Heart left ventricle (tissue), 16 donors: ENCODE data around the gene DUSP22. TPM values are rescaled to one million over a fixed set of nuclear protein-coding genes. Genes with fewer than 3 reads are reported as not detected.

Source experiments
- ATAC-seq, 4 donors: fragments of 200-7000 bp; cut with Tn5 transposase; one replicate each; pipeline ENCODE4 v1.9.1; 2020 to 2022; ENCODE audit warnings: moderate library complexity in 4 of 4, mild to moderate bottlenecking in 3 of 4, moderate number of reproducible peaks in 1 of 4
- DNase-seq, 5 donors: peaks; one replicate each; pipeline ENCODE4 v3.0.0-alpha.2; 2020
- H3K27ac ChIP-seq, 12 donors: fragments of 200-600 bp; sonication (generic) in 4 of 12; one replicate each; pipeline versions ENCODE4 v1.5.0 to v1.8.0; 2016 to 2022; ENCODE audit warnings: mild to moderate bottlenecking in 2 of 12
- H3K27me3 ChIP-seq, 9 donors: fragments of 200-600 bp; sonication (generic) in 2 of 9; one replicate each; pipeline versions ENCODE4 v1.5.1 to v1.8.0; 2016 to 2022; ENCODE audit warnings: mild to moderate bottlenecking in 3 of 9
- H3K36me3 ChIP-seq, 9 donors: fragments of 200-600 bp; sonication (generic) in 2 of 9; one replicate each; pipeline versions ENCODE4 v1.5.0 to v1.8.0; 2018 to 2022; ENCODE audit warnings: mild to moderate bottlenecking in 2 of 9
- H3K4me1 ChIP-seq, 12 donors: fragments of 200-600 bp; sonication (generic) in 4 of 12; one replicate each; pipeline versions ENCODE4 v1.5.0 to v1.8.0; 2016 to 2022; ENCODE audit warnings: mild to moderate bottlenecking in 3 of 12
- H3K4me3 ChIP-seq, 12 donors: fragments of 200-600 bp; sonication (generic) in 4 of 12; one replicate each; pipeline versions ENCODE4 v1.5.0 to v1.8.0; 2017 to 2022; ENCODE audit warnings: mild to moderate bottlenecking in 9 of 12, moderate library complexity in 4 of 12
- H3K9me3 ChIP-seq, 12 donors: fragments of 200-600 bp; sonication (generic) in 4 of 12; one replicate each; pipeline versions ENCODE4 v1.5.0 to v1.8.0; 2016 to 2022; ENCODE audit warnings: mild to moderate bottlenecking in 1 of 12
- CTCF ChIP-seq, 12 donors: fragments of 200-600 bp; sonication (generic) in 4 of 12; IDR thresholded peaks; one replicate each; pipeline versions ENCODE4 v1.5.0 to v1.8.0; 2018 to 2022; ENCODE audit warnings: antibody characterized with exemption in 12 of 12, mild to moderate bottlenecking in 5 of 12
- POLR2A ChIP-seq, 2 donors: fragments of 450-650 bp; IDR thresholded peaks; one replicate each; pipeline ENCODE4 v1.6.1; 2017; ENCODE audit warnings: antibody characterized with exemption in 2 of 2, mild to moderate bottlenecking in 2 of 2, moderate library complexity in 2 of 2
- WGBS, 4 donors: extraction: QIAGEN DNeasy Blood & Tissue Kit in 2 of 4; methylation state at CpG; one replicate each; pipeline versions ENCODE4 v1.1.5 to v1.1.7; 2013 to 2018; 5-methylcytosine and 5-hydroxymethylcytosine counted together
- intact Hi-C, 10 donors: fragments of 100-400 bp; cut with DNase I; formaldehyde crosslinking; loops; one replicate each; pipeline versions ENCODE4 v1.11.1 to v1.14.2; 2022
- polyA plus RNA-seq, 2 donors: library from polyadenylated mRNA; stranded (reverse); fragments of 200-250 nt; gene quantifications; one replicate each; pipeline ENCODE4 v1.2.3, GENCODE V29; 2013
- total RNA-seq, 9 donors: library from RNA; depleted of rRNA in 2 of 9; stranded (reverse); fragments of >200 nt in 2 of 9; fragmentation: NEBNext Ultra II Directional in 3 of 9; extraction: Animal tissue kit (Norgen Biotek cat#: 25700) in 3 of 9; gene quantifications; one replicate each; pipeline versions ENCODE4 v1.1.0 to v1.2.4, GENCODE V29; 2016 to 2023
- donor health status: ischemic (EF 13 %, LVEDD 7.1; RV severe dilation, severe dysfunction).
- donor health status: healthy with polysubstance abuse.
- donor health status: DM: no; HTN: yes; CAD: no.
- donor health status: DM: no; HTN: no; CAD: no.
- donor health status: ischemic (EF 25% LVEDD 6.9; RV normal size, moderate dysfunction).
- donor health status: ischemic (EF 25% LVEDD 5.7; RV mildly dilated, moderate dysfunction).
- donor health status: healthy.
- donor health status: DM: yes; HTN: yes; CAD: no.
- donor health status: ischemic (EF 35%, LVEDD 5.7; RV mildly dilated, moderate dysfunction).
- donor health status: nonischemic (EF 11% LVEDD 7.7; RV severe dilation, severe dysfunction).
- donor health status: DM: yes; HTN: yes; CAD: no.
- donor health status: PGD.
- donor health status: ischemic (EF 29% LVEDD 5.4; RV normal size, mild dysfunction).
- donor health status: nonischemic (EF 23%, LVEDD 6.1; RV moderate dilation, normal function).

Gene DUSP22
- total and polyA plus RNA-seq, 11 donors, result 33.4 to 79.9 (median 48.2) TPM

GRCh38 chr6:278494-278893, 13.8 kb upstream of the DUSP22 start:
- no peaks in the 10 kb centered on the region for H3K4me1 ChIP-seq
- TF ChIP-seq POLR2A (IDR thresholded peaks at IDR 0.05), result no peak
- TF ChIP-seq CTCF (IDR thresholded peaks at IDR 0.05), result no peak
- DNase-seq (no peak), ATAC-seq (no peak)
- intact Hi-C loops, result no loop called here
- no peak overlapping the region for H3K27ac ChIP-seq
- no peaks in the 10 kb centered on the region for H3K9me3 ChIP-seq
- H3K27me3 ChIP-seq, result peaks cover 0 to 28% (median 0%) of the 10 kb centered on the region in 9 donors
- 74 to 81% (median 77%) methylated on average over 5 of the region's 5 CpGs for WGBS, 4 donors
- no peak overlapping the region for H3K4me3 ChIP-seq
- no peaks in the 10 kb centered on the region for H3K36me3 ChIP-seq

DNA sequence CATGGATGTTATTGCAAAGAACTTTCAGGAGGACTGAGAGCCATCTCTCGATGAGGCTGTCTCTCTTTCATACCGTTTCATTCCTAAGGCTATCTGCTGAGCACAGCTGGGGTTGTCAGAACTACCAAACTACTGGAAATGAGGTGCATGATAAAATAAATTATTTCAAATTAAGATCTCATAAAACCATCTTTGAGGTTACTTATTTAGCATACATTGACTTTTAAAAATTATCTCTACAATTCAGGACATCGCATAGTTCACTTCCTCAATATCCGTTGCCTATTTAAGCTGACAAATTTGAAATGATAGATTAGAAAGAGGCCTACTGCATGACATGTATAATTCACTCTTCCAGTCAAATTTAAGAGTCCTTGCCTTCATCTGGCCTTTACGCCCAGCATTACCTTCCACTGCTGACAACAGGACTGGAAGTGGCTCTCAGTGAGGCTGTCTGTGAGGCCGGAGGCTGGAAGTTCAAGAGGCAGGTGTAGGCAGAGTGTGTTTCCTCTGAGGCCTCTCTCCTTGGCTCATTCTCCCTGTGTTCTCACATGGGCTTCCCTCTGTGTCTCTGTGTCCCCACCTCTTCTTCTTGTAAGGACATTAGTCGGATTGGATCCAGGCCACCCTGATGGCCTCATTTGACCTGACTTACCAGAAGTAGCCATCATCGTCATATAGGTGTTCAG, 12.8 kb upstream of the DUSP22 start:
- H3K27me3 ChIP-seq, result peaks cover 0 to 30% (median 0%) of the 10 kb centered on the region in 9 donors
- TF ChIP-seq CTCF (IDR thresholded peaks at IDR 0.05) (no peak), POLR2A (IDR thresholded peaks at IDR 0.05) (no peak)
- no peak for ATAC-seq
- no peak for DNase-seq
- H3K4me3 ChIP-seq, result no peak overlapping the region
- no peaks in the 10 kb centered on the region for H3K36me3 ChIP-seq
- 85 to 87% (median 86%) methylated on average over 8 of the region's 8 CpGs for WGBS, 4 donors
- intact Hi-C loops, result no loop called here
- H3K27ac ChIP-seq, result no peak overlapping the region
- no peaks in the 10 kb centered on the region for H3K9me3 ChIP-seq
- H3K4me1 ChIP-seq, result no peaks in the 10 kb centered on the region

GRCh38 chr6:280775-281468, 11.4 kb upstream of the DUSP22 start:
- no peak overlapping the region for H3K27ac ChIP-seq
- 88 to 92% (median 89%) methylated on average over 10 of the region's 10 CpGs for WGBS, 4 donors
- no peak overlapping the region for H3K4me3 ChIP-seq
- DNase-seq, result no peak
- ATAC-seq, result no peak
- H3K27me3 ChIP-seq, result peaks cover 0 to 30% (median 0%) of the 10 kb centered on the region in 9 donors
- intact Hi-C loops, result no loop called here
- no peaks in the 10 kb centered on the region for H3K36me3 ChIP-seq
- H3K9me3 ChIP-seq, result no peaks in the 10 kb centered on the region
- TF ChIP-seq CTCF (IDR thresholded peaks at IDR 0.05) (no peak), POLR2A (IDR thresholded peaks at IDR 0.05) (no peak)
- no peaks in the 10 kb centered on the region for H3K4me1 ChIP-seq

GRCh38 chr6:281469-282103, 10.7 kb upstream of the DUSP22 start:
- no peak for DNase-seq
- no peaks in the 10 kb centered on the region for H3K36me3 ChIP-seq
- TF ChIP-seq POLR2A (IDR thresholded peaks at IDR 0.05) (no peak), CTCF (IDR thresholded peaks at IDR 0.05) (no peak)
- WGBS, 4 donors, result 85 to 87% (median 86%) methylated on average over 7 of the region's 7 CpGs
- peaks cover 0 to 29% (median 0%) of the 10 kb centered on the region in 9 donors for H3K27me3 ChIP-seq
- H3K4me3 ChIP-seq, result no peak overlapping the region
- no peak overlapping the region for H3K27ac ChIP-seq
- H3K4me1 ChIP-seq, result no peaks in the 10 kb centered on the region
- H3K9me3 ChIP-seq, result no peaks in the 10 kb centered on the region
- ATAC-seq, result no peak
- intact Hi-C loops, result no loop called here
